Transverse colon (tissue), 4 donors: Measurements from ENCODE around the gene KRTAP19-4. TPM values are rescaled to one million over a fixed set of nuclear protein-coding genes. Genes with fewer than 3 reads are reported as not detected.

ENCODE experiments used
- DNase-seq: peaks from one replicate; pipeline ENCODE4 v3.0.0-alpha.2; 2019
- H3K27ac ChIP-seq, 4 donors: fragments of 200-600 bp; sonication (generic); 2 replicates each; pipeline ENCODE4 v1.5.1; 2016 to 2018; ENCODE audit warnings: inconsistent platforms in 4 of 4
- H3K27me3 ChIP-seq: fragments of 200-600 bp; sonication (generic); 2 replicates; pipeline ENCODE4 v1.5.1; 2017; ENCODE audit warnings: inconsistent platforms
- H3K36me3 ChIP-seq, 4 donors: fragments of 200-600 bp; sonication (generic); 2 replicates each; pipeline ENCODE4 v1.5.1; 2017 to 2019; ENCODE audit warnings: inconsistent platforms in 4 of 4
- H3K4me1 ChIP-seq, 4 donors: fragments of 200-600 bp; sonication (generic); 2 replicates each; pipeline ENCODE4 v1.5.1; 2017 to 2020; ENCODE audit warnings: inconsistent platforms in 4 of 4
- H3K4me3 ChIP-seq, 4 donors: fragments of 200-600 bp; sonication (generic); 1 replicate in 1 of 4; 2 replicates in 3 of 4; pipeline versions ENCODE4 v1.5.1 to v1.6.1; 2017 to 2019; ENCODE audit warnings: inconsistent platforms in 4 of 4
- H3K9me3 ChIP-seq, 2 donors: fragments of 200-600 bp; sonication (generic); 2 replicates each; pipeline ENCODE4 v1.5.1; 2017 to 2019; ENCODE audit warnings: inconsistent platforms in 2 of 2
- CTCF ChIP-seq, 5 experiments: fragments of 200-600 bp in 3 of 5; fragments of 450-650 bp in 2 of 5; sonication (generic) in 3 of 5; IDR thresholded peaks; 1 replicate in 2 of 5; 2 replicates in 3 of 5; pipeline ENCODE4 v1.5.1; 2016 to 2017; ENCODE audit warnings: antibody characterized with exemption in 5 of 5, inconsistent platforms in 3 of 5, mild to moderate bottlenecking in 2 of 5, moderate library complexity in 1 of 5
- EP300 ChIP-seq: sonication (generic); formaldehyde crosslinking; IDR thresholded peaks from one replicate; pipeline ENCODE4 v1.6.1; 2017; ENCODE audit warnings: antibody characterized with exemption, low read depth
- POLR2A ChIP-seq: fragments of 450-650 bp; IDR thresholded peaks from one replicate; pipeline ENCODE4 v1.6.1; 2016; ENCODE audit warnings: antibody characterized with exemption, mild to moderate bottlenecking, moderate library complexity
- POLR2AphosphoS5 ChIP-seq, 3 donors: sonication (generic); formaldehyde crosslinking; IDR thresholded peaks; one replicate each; pipeline ENCODE4 v1.6.1; 2016; ENCODE audit warnings: antibody characterized with exemption in 3 of 3
- WGBS, 2 donors: methylation state at CpG; one replicate each; pipeline ENCODE4 v1.1.5; 2018; ENCODE audit warnings: low coverage in 1 of 2; 5-methylcytosine and 5-hydroxymethylcytosine counted together
- in situ Hi-C, 4 donors: fragments of 200-750 bp; cut with MboI; loops; one replicate each; pipeline versions ENCODE4 v1.15.0 to v1.15.1; 2017; ENCODE audit warnings: low sequenced_read_pairs in 3 of 4, low pct_ligation_motif_present in 1 of 4, low pct_unique_long_range_greater_than_20kb in 1 of 4
- intact Hi-C: fragments of 100-400 bp; cut with DNase I; formaldehyde crosslinking; loops from one replicate; pipeline ENCODE4 v1.15.1; 2023; ENCODE audit warnings: low total_unique reads
- total RNA-seq, 4 donors: library from RNA; depleted of rRNA; stranded (reverse); fragments of >200 nt; gene quantifications; one replicate each; pipeline ENCODE4 v1.1.0, GENCODE V29; 2016

Gene KRTAP19-4
- total RNA-seq, 4 donors from 2014 or later, result not detected

- TF ChIP-seq POLR2AphosphoS5 (IDR thresholded peaks at IDR 0.05), result no peak
- TF ChIP-seq POLR2A, result no peak
- no peak for TF ChIP-seq EP300
- no peak for TF ChIP-seq CTCF (IDR thresholded peaks at IDR 0.05)
- intact Hi-C loops (no loop called here), in situ Hi-C loops (no loop called here)
- no peak overlapping the region for H3K27ac ChIP-seq
- WGBS, 2 donors, result 62 to 81% methylated on average over 2 of the region's 2 CpGs
- H3K9me3 ChIP-seq, result no peaks in the 10 kb centered on the region
- no peaks in the 10 kb centered on the region for H3K36me3 ChIP-seq
- H3K4me1 ChIP-seq, result no peaks in the 10 kb centered on the region
- H3K27me3 ChIP-seq, result no peaks in the 10 kb centered on the region
- no peak overlapping the region for H3K4me3 ChIP-seq
- DNase-seq, result no peak
These were observed 14.8 kb downstream of the KRTAP19-4 start for GRCh38 chr21:30482130-30482529.

- TF ChIP-seq EP300 (no peak), POLR2A (no peak), POLR2AphosphoS5 (IDR thresholded peaks at IDR 0.05) (no peak), CTCF (IDR thresholded peaks at IDR 0.05) (no peak)
- no peaks in the 10 kb centered on the region for H3K27me3 ChIP-seq
- no peak within 1 kb of the TSS for H3K4me3 ChIP-seq
- H3K27ac ChIP-seq, result no peak within 1 kb of the TSS
- intact Hi-C loops (no loop called here), in situ Hi-C loops (no loop called here)
- H3K36me3 ChIP-seq, result no peaks in the 10 kb centered on the region
- no peaks in the 10 kb centered on the region for H3K4me1 ChIP-seq
- 17 to 82% methylated on average over 1 to 7 of the region's 7 CpGs for WGBS, 2 donors
- DNase-seq, result no peak
- H3K9me3 ChIP-seq, result no peaks in the 10 kb centered on the region
These were observed 16.8 kb downstream of the KRTAP19-4 start, which contains the start of gene KRTAP19-1 for GRCh38 chr21:30480145-30480544. TSS of gene KRTAP19-1 (minus strand) at chr21:30480367. CDS start at chr21:30480317, 50 bp downstream.

GRCh38 chr21:30479259-30479658 lies 17.7 kb downstream of the KRTAP19-4 start:
- Histone ChIP-seq H3K36me3 (no peaks in the 10 kb centered on the region), H3K9me3 (no peaks in the 10 kb centered on the region), H3K4me1 (no peaks in the 10 kb centered on the region), H3K4me3 (no peak overlapping the region), H3K27ac (no peak overlapping the region), H3K27me3 (no peaks in the 10 kb centered on the region)
- WGBS, 2 donors, result 65 to 77% methylated on average over 4 of the region's 4 CpGs
- intact Hi-C loops, result no loop called here
- DNase-seq, result no peak
- in situ Hi-C loops, result no loop called here
- TF ChIP-seq POLR2A (no peak), POLR2AphosphoS5 (IDR thresholded peaks at IDR 0.05) (no peak), EP300 (no peak), CTCF (IDR thresholded peaks at IDR 0.05) (no peak)

- H3K36me3 ChIP-seq, result no peaks in the 10 kb centered on the region
- no peak for DNase-seq
- no peaks in the 10 kb centered on the region for H3K9me3 ChIP-seq
- H3K4me1 ChIP-seq, result no peaks in the 10 kb centered on the region
- intact Hi-C loops, result no loop called here
- WGBS, 2 donors, result 18 to 28% methylated on average over 3 of the region's 3 CpGs
- no peak overlapping the region for H3K27ac ChIP-seq
- no peak overlapping the region for H3K4me3 ChIP-seq
- in situ Hi-C loops, result no loop called here
- TF ChIP-seq CTCF (IDR thresholded peaks at IDR 0.05), result no peak
- TF ChIP-seq POLR2AphosphoS5 (IDR thresholded peaks at IDR 0.05), result no peak
- no peak for TF ChIP-seq EP300
- TF ChIP-seq POLR2A, result no peak
- no peaks in the 10 kb centered on the region for H3K27me3 ChIP-seq
These were observed 19.0 kb downstream of the KRTAP19-4 start for GRCh38 chr21:30478004-30478403.
